Measurements from ENCODE around the gene ZBTB40. TPM values are rescaled to one million over a fixed set of nuclear protein-coding genes. Genes with fewer than 3 reads are reported as not detected.

The ZBTB40 gene
- total RNA-seq, 1 experiment from 2014 or later = 20.4 TPM

DNA sequence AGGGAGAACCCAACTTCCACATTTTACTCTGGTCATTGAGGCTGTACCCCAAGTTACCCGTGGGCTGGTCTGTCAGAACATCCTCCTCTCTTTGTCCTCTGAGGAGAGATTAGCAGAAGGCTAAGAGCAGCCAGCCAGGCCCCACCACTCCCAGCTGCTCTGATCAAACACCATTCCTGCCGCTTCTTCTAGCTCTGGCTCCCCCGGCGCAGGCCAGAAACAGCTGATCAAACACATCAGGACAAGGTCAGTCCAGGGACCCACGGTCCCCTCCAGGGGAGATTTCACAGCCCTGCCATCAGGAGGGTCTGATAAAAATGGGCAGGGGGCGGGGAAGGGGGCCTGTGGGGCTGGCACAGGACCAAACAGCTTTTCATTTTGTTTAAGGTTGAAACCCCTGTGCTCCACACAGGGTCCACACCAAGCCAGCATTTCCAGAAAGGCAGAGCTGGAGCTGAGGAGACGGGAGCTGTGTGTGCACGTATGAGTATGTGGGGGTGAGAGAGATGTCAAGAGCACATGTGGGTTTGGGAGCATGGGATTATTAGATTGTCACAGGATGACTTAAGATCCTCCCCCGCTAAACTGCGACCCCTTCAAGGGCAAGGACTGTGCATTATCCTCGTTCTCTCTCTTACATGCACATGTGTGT, 81.7 kb downstream of the ZBTB40 start:
- Histone ChIP-seq H3K9me3 (no peaks in the 10 kb centered on the region), H3K4me1 (no peaks in the 10 kb centered on the region), H3K4me3 (ENCODE audit: low read depth, low read length) (no peak overlapping the region), H3K36me3 (ENCODE audit: control insufficient read depth, insufficient read depth, low read length) (no peaks in the 10 kb centered on the region; the same call in 1 of the 2 replicates), H3K27me3 (replicated peaks; ENCODE audit: control insufficient read depth, insufficient read depth, low read length) (no peaks in the 10 kb centered on the region)
- Mint-ChIP-seq H3K9me3 (ENCODE audit: unreplicated experiment) (no peaks in the 10 kb centered on the region), H3K4me3 (ENCODE audit: unreplicated experiment) (no peak overlapping the region), H3K27me3 (ENCODE audit: insufficient read depth, unreplicated experiment) (no peaks in the 10 kb centered on the region), H3K4me1 (ENCODE audit: low read depth, unreplicated experiment) (no peaks in the 10 kb centered on the region), H3K27ac (ENCODE audit: unreplicated experiment) (no peak overlapping the region), H3K36me3 (ENCODE audit: insufficient read depth, unreplicated experiment) (peaks cover 13% of the 10 kb centered on the region)
- no peak for DNase-seq
- intact Hi-C loops (cut with micrococcal nuclease; ENCODE audit: unreplicated experiment) = no loop called here
- TF ChIP-seq, protein P1, sequence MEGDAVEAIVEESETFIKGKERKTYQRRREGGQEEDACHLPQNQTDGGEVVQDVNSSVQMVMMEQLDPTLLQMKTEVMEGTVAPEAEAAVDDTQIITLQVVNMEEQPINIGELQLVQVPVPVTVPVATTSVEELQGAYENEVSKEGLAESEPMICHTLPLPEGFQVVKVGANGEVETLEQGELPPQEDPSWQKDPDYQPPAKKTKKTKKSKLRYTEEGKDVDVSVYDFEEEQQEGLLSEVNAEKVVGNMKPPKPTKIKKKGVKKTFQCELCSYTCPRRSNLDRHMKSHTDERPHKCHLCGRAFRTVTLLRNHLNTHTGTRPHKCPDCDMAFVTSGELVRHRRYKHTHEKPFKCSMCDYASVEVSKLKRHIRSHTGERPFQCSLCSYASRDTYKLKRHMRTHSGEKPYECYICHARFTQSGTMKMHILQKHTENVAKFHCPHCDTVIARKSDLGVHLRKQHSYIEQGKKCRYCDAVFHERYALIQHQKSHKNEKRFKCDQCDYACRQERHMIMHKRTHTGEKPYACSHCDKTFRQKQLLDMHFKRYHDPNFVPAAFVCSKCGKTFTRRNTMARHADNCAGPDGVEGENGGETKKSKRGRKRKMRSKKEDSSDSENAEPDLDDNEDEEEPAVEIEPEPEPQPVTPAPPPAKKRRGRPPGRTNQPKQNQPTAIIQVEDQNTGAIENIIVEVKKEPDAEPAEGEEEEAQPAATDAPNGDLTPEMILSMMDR (IDR thresholded peaks at IDR 0.05; ENCODE audit: insufficient read depth in 1 of 2, low read depth in 1 of 2, low read length in 1 of 2, severe bottlenecking in 1 of 2, unreplicated experiment in 1 of 2) = no peak
- ChIA-PET POLR2A (no interaction called here), CTCF (no interaction called here)
- BruUV-seq (replicated peaks) = no TSS peak

DNA sequence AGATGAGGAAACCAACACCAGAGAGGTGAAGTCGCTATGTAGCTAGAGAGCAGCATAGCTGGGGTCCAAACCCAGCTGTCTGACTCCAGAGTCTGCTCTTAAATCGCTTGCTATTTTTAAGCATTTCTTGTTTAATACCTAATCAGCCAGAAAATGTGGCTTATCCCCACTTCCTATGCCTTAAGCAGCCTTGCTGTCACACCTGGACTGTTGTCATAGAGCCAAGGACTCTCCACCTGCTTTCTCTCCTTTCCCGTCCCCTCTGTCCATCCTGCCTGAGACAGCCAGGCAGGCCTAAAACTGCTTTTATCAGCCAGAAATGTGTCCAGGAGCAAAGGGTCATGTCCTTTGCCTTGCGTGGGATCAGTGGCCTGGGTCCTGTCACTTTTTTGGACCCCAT, 83.3 kb downstream of the ZBTB40 start:
- no peaks in the 10 kb centered on the region for H3K27me3 Mint-ChIP-seq (ENCODE audit: insufficient read depth, unreplicated experiment)
- H3K4me3 Mint-ChIP-seq (ENCODE audit: unreplicated experiment) = no peak overlapping the region
- TF ChIP-seq, protein P1 (IDR thresholded peaks at IDR 0.05; ENCODE audit: insufficient read depth in 1 of 2, low read depth in 1 of 2, low read length in 1 of 2, severe bottlenecking in 1 of 2, unreplicated experiment in 1 of 2) = no peak
- Histone ChIP-seq H3K4me3 (ENCODE audit: low read depth, low read length) (no peak overlapping the region), H3K36me3 (ENCODE audit: control insufficient read depth, insufficient read depth, low read length) (no peaks in the 10 kb centered on the region; the same call in 1 of the 2 replicates), H3K9me3 (no peaks in the 10 kb centered on the region), H3K4me1 (no peaks in the 10 kb centered on the region), H3K27me3 (replicated peaks; ENCODE audit: control insufficient read depth, insufficient read depth, low read length) (no peaks in the 10 kb centered on the region)
- BruUV-seq (replicated peaks) = no TSS peak
- ChIA-PET POLR2A (no interaction called here), CTCF (no interaction called here)
- H3K9me3 Mint-ChIP-seq (ENCODE audit: unreplicated experiment) = no peaks in the 10 kb centered on the region
- H3K27ac Mint-ChIP-seq (ENCODE audit: unreplicated experiment) = no peak overlapping the region
- peaks cover 14% of the 10 kb centered on the region for H3K36me3 Mint-ChIP-seq (ENCODE audit: insufficient read depth, unreplicated experiment)
- no peaks in the 10 kb centered on the region for H3K4me1 Mint-ChIP-seq (ENCODE audit: low read depth, unreplicated experiment)
- DNase-seq = no peak
- intact Hi-C loops (cut with micrococcal nuclease; ENCODE audit: unreplicated experiment) = no loop called here

DNA sequence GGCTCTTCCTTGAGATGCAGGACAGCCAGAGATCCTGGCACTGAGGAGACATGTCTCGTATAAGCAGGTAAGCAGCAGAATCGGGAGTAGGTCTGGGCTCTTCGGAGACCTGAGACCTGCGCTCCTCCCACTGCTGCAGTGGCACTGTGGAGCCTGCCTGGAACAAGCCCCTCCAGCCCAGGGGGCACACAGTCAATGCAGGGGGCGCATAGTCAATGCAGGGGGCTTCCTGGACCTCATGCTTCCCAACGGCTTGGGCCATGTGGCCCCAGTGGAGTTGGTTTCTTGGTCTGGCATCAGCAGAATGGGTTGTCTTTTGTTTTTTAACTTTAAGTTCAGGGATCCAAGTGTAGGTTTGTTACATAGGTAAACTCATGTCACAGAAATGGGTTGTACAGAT, 83.7 kb downstream of the ZBTB40 start:
- Histone ChIP-seq H3K27me3 (replicated peaks; ENCODE audit: control insufficient read depth, insufficient read depth, low read length) (no peaks in the 10 kb centered on the region), H3K9me3 (no peaks in the 10 kb centered on the region), H3K4me3 (ENCODE audit: low read depth, low read length) (no peak overlapping the region), H3K4me1 (no peaks in the 10 kb centered on the region), H3K36me3 (ENCODE audit: control insufficient read depth, insufficient read depth, low read length) (no peaks in the 10 kb centered on the region; the same call in 1 of the 2 replicates)
- CTCF ChIA-PET = no interaction called here
- Mint-ChIP-seq H3K36me3 (ENCODE audit: insufficient read depth, unreplicated experiment) (peaks cover 14% of the 10 kb centered on the region), H3K27me3 (ENCODE audit: insufficient read depth, unreplicated experiment) (no peaks in the 10 kb centered on the region), H3K4me1 (ENCODE audit: low read depth, unreplicated experiment) (no peaks in the 10 kb centered on the region), H3K27ac (ENCODE audit: unreplicated experiment) (no peak overlapping the region), H3K4me3 (ENCODE audit: unreplicated experiment) (no peak overlapping the region), H3K9me3 (ENCODE audit: unreplicated experiment) (no peaks in the 10 kb centered on the region)
- no peak for DNase-seq
- no TSS peak for BruUV-seq (replicated peaks)
- TF ChIP-seq, protein P1 (IDR thresholded peaks at IDR 0.05; ENCODE audit: insufficient read depth in 1 of 2, low read depth in 1 of 2, low read length in 1 of 2, severe bottlenecking in 1 of 2, unreplicated experiment in 1 of 2) = no peak
- POLR2A ChIA-PET = no interaction called here
- intact Hi-C loops (cut with micrococcal nuclease; ENCODE audit: unreplicated experiment) = no loop called here
